H1 (cell line): Measurements from ENCODE around the gene DOP1B. TPM values are rescaled to one million over a fixed set of nuclear protein-coding genes. Genes with fewer than 3 reads are reported as not detected.

ENCODE experiments used
- CTCF ChIA-PET: fragments of 300-600 bp; sonication (Branson Sonifier 250); formaldehyde crosslinking; loops from one replicate; lab custom pipeline; 2021; ENCODE audit not compliant: partially characterized antibody; lab: Charles Lee
- POLR2A ChIA-PET: fragments of 300-600 bp; sonication (Branson Sonifier 250); formaldehyde crosslinking; loops from one replicate; lab custom pipeline; 2021; ENCODE audit warnings: inconsistent platforms; ENCODE audit not compliant: partially characterized antibody; lab: Charles Lee
- DNase-seq, 2 experiments: peaks; one replicate each; pipeline versions ENCODE4 v3.0.0 to v3.0.0-alpha.2; 2010 to 2022; ENCODE audit warnings: low spot score in 2 of 2, low read depth in 1 of 2, mixed read lengths in 1 of 2
- FAIRE-seq: peaks from 2 replicates; lab custom pipeline; 2011; peaks lifted over from hg19 to GRCh38; lab: Jason Lieb, UNC
- H2AFZ ChIP-seq: 2 replicates; pipeline ENCODE4 v1.8.1; 2012; ENCODE audit warnings: low read length, inconsistent platforms
- H2AK5ac ChIP-seq: 2 replicates; pipeline ENCODE4 v1.6.1; 2013; ENCODE audit warnings: low read depth, low read length
- H2BK120ac ChIP-seq: replicated peaks from 2 replicates; pipeline ENCODE3; 2013; ENCODE audit warnings: low read depth, low read length, inconsistent platforms
- H2BK12ac ChIP-seq: 2 replicates; pipeline ENCODE4 v1.6.1; 2013; ENCODE audit warnings: low read depth, low read length
- H2BK15ac ChIP-seq: 2 replicates; pipeline ENCODE4 v1.6.1; 2013; ENCODE audit warnings: low read length
- H2BK20ac ChIP-seq: 2 replicates; pipeline ENCODE4 v1.6.1; 2013; ENCODE audit warnings: low read length
- H2BK5ac ChIP-seq: 2 replicates; pipeline ENCODE4 v1.6.1; 2013; ENCODE audit warnings: low read depth, low read length
- H3K14ac ChIP-seq: 2 replicates; pipeline ENCODE4 v1.6.1; 2013; ENCODE audit warnings: inconsistent platforms; ENCODE audit not compliant: insufficient read length
- H3K18ac ChIP-seq: 2 replicates; pipeline ENCODE4 v1.6.1; 2013; ENCODE audit warnings: low read length; ENCODE audit errors: extremely low read depth
- H3K23ac ChIP-seq: 2 replicates; pipeline ENCODE4 v1.6.1; 2013; ENCODE audit warnings: inconsistent platforms; ENCODE audit not compliant: insufficient read length
- H3K23me2 ChIP-seq: 2 replicates; pipeline ENCODE4 v1.6.1; 2013; ENCODE audit warnings: low read depth, low read length
- H3K27ac ChIP-seq: 2 replicates; pipeline ENCODE4 v1.6.1; 2011; ENCODE audit warnings: low read depth, low read length, inconsistent platforms
- H3K27me3 ChIP-seq, 4 experiments: replicated peaks in 1 of 4; 1 replicate in 1 of 4; 2 replicates in 3 of 4; pipeline versions ENCODE4 v1.6.1 to v1.8.1; 2011 to 2013; ENCODE audit warnings: low read length in 3 of 4, mild to moderate bottlenecking in 3 of 4, inconsistent platforms in 2 of 4, mixed read lengths in 2 of 4, moderate library complexity in 1 of 4; ENCODE audit not compliant: control insufficient read depth in 3 of 4, insufficient read depth in 3 of 4; ENCODE audit errors: extremely low read depth in 1 of 4
- H3K36me3 ChIP-seq, 4 experiments: 2 replicates each; pipeline versions ENCODE4 v1.6.1 to v1.8.1; 2011 to 2013; ENCODE audit warnings: mild to moderate bottlenecking in 4 of 4, low read length in 3 of 4, moderate library complexity in 2 of 4, control low read depth in 1 of 4, inconsistent platforms in 1 of 4; ENCODE audit not compliant: insufficient read depth in 4 of 4, control insufficient read depth in 2 of 4
- H3K4ac ChIP-seq: replicated peaks from 2 replicates; pipeline ENCODE3; 2013; ENCODE audit warnings: low read length, low read depth, mixed read lengths, inconsistent platforms; ENCODE audit not compliant: insufficient read length
- H3K4me1 ChIP-seq, 4 experiments: replicated peaks in 1 of 4; 1 replicate in 1 of 4; 2 replicates in 3 of 4; pipeline versions ENCODE4 v1.6.1 to v1.8.1; 2011 to 2013; ENCODE audit warnings: low read length in 3 of 4, inconsistent platforms in 2 of 4, mixed read lengths in 1 of 4; ENCODE audit not compliant: insufficient read depth in 4 of 4, control insufficient read depth in 3 of 4
- H3K4me2 ChIP-seq, 2 experiments: 2 replicates each; pipeline versions ENCODE4 v1.6.1 to v1.8.1; 2011 to 2013; ENCODE audit warnings: low read depth in 2 of 2, low read length in 2 of 2, control low read depth in 1 of 2, inconsistent platforms in 1 of 2, mild to moderate bottlenecking in 1 of 2; ENCODE audit not compliant: insufficient read depth in 1 of 2
- H3K4me3 ChIP-seq, 4 experiments: fragments of 200-600, 300-600 bp in 1 of 4; sonication (generic), shearing (Covaris generic), sonication (Bioruptor Twin) in 1 of 4; 2 replicates each; pipeline versions ENCODE4 v1.5.1 to v1.8.1; 2011 to 2016; ENCODE audit warnings: low read length in 4 of 4, low read depth in 3 of 4, control low read depth in 2 of 4, inconsistent platforms in 2 of 4, mild to moderate bottlenecking in 2 of 4, mixed read lengths in 1 of 4, moderate library complexity in 1 of 4; ENCODE audit not compliant: insufficient read depth in 2 of 4; ENCODE audit errors: extremely low read depth in 1 of 4
- H3K56ac ChIP-seq: replicated peaks from 2 replicates; pipeline ENCODE3; 2013; ENCODE audit warnings: low read depth, mild to moderate bottlenecking, mixed read lengths, low read length, inconsistent platforms; ENCODE audit not compliant: insufficient read length
- H3K79me1 ChIP-seq: 2 replicates; pipeline ENCODE4 v1.6.1; 2013; ENCODE audit warnings: low read depth, low read length, control low read depth
- H3K79me2 ChIP-seq, 2 experiments: 2 replicates each; pipeline versions ENCODE4 v1.6.1 to v1.8.1; 2012 to 2013; ENCODE audit warnings: low read length in 2 of 2, mild to moderate bottlenecking in 2 of 2, inconsistent platforms in 1 of 2; ENCODE audit not compliant: insufficient read depth in 2 of 2, control insufficient read depth in 1 of 2
- H3K9ac ChIP-seq, 4 experiments: replicated peaks in 1 of 4; 1 replicate in 1 of 4; 2 replicates in 3 of 4; pipeline versions ENCODE4 v1.6.1 to v1.8.1; 2011 to 2013; ENCODE audit warnings: low read depth in 3 of 4, low read length in 3 of 4, control low read depth in 2 of 4, mild to moderate bottlenecking in 2 of 4, moderate library complexity in 2 of 4, inconsistent platforms in 1 of 4; ENCODE audit errors: extremely low read depth in 1 of 4
- H3K9me3 ChIP-seq, 2 experiments: 2 replicates each; pipeline versions ENCODE4 v1.6.1 to v1.8.1; 2012 to 2013; ENCODE audit warnings: mild to moderate bottlenecking in 2 of 2, moderate library complexity in 2 of 2, control low read depth in 1 of 2, inconsistent platforms in 1 of 2, low read depth in 1 of 2, low read length in 1 of 2, mixed read lengths in 1 of 2; ENCODE audit not compliant: insufficient read depth in 2 of 2
- H4K20me1 ChIP-seq, 2 experiments: replicated peaks in 1 of 2; 2 replicates each; pipeline versions ENCODE3 to v1.8.1; 2011 to 2013; ENCODE audit warnings: inconsistent platforms in 2 of 2, low read length in 2 of 2, mild to moderate bottlenecking in 1 of 2; ENCODE audit not compliant: insufficient read depth in 2 of 2, control insufficient read depth in 1 of 2
- H4K5ac ChIP-seq: 2 replicates; pipeline ENCODE4 v1.6.1; 2013; ENCODE audit warnings: low read length, low read depth, mixed read lengths, inconsistent platforms; ENCODE audit not compliant: insufficient read length
- H4K8ac ChIP-seq: 2 replicates; pipeline ENCODE4 v1.8.0; 2013; ENCODE audit warnings: mild to moderate bottlenecking, moderate library complexity, low read length, inconsistent platforms; ENCODE audit not compliant: insufficient read depth; ENCODE audit errors: extremely low read depth
- H4K91ac ChIP-seq: replicated peaks from 2 replicates; pipeline ENCODE3; 2013; ENCODE audit warnings: low read length, mixed read lengths, inconsistent platforms; ENCODE audit not compliant: insufficient read length
- ATF2 ChIP-seq: IDR thresholded peaks from 2 replicates; pipeline ENCODE4 v1.6.1; 2012; ENCODE audit warnings: low read length, inconsistent platforms
- BRCA1 ChIP-seq: IDR thresholded peaks from 2 replicates; pipeline ENCODE4 v1.6.1; 2012; ENCODE audit warnings: low read depth, low read length, improper control_type of control experiment
- CTBP2 ChIP-seq: IDR thresholded peaks from 2 replicates; pipeline ENCODE4 v1.7.0; 2011; ENCODE audit warnings: borderline replicate concordance, mild to moderate bottlenecking, moderate library complexity, mixed read lengths, low read length; ENCODE audit not compliant: insufficient read depth, insufficient read length
- CTCF ChIP-seq, 3 experiments: IDR thresholded peaks; 1 replicate in 2 of 3; 2 replicates in 1 of 3; pipeline versions ENCODE4 v1.5.1 to v1.6.1; 2011; ENCODE audit warnings: low read length in 3 of 3, mild to moderate bottlenecking in 3 of 3, inconsistent platforms in 2 of 3, low read depth in 1 of 3, moderate library complexity in 1 of 3; ENCODE audit not compliant: insufficient read depth in 1 of 3; ENCODE audit errors: control extremely low read depth in 1 of 3
- EZH2 ChIP-seq: fragments of 200-600 bp; sonication (generic); IDR thresholded peaks from 2 replicates; pipeline ENCODE4 v1.7.1; 2012; ENCODE audit warnings: low read depth, mild to moderate bottlenecking, moderate library complexity, low read length, inconsistent platforms; ENCODE audit not compliant: severe bottlenecking
- GABPA ChIP-seq: IDR thresholded peaks from 2 replicates; pipeline ENCODE4 v1.6.1; 2011; ENCODE audit warnings: mild to moderate bottlenecking, low read length, moderate library complexity, borderline replicate concordance; ENCODE audit not compliant: insufficient read depth
- MAFK ChIP-seq: IDR thresholded peaks from 2 replicates; pipeline ENCODE4 v1.6.1; 2012; ENCODE audit warnings: low read depth, mild to moderate bottlenecking, improper control_type of control experiment, low read length
- RBBP5 ChIP-seq: IDR thresholded peaks from 2 replicates; pipeline ENCODE4 v1.7.1; 2012; ENCODE audit warnings: low read depth, mild to moderate bottlenecking, inconsistent platforms, low read length, moderate library complexity, borderline replicate concordance
- SIN3A ChIP-seq, 2 experiments: IDR thresholded peaks in 1 of 2; conservative IDR thresholded peaks in 1 of 2; 2 replicates each; pipeline ENCODE4 v1.6.1; 2011 to 2012; ENCODE audit warnings: low read length in 2 of 2, improper control_type of control experiment in 1 of 2, low read depth in 1 of 2, mild to moderate bottlenecking in 1 of 2
- WGBS, 2 experiments: shearing (Covaris generic) in 1 of 2; methylation state at CpG; one replicate each; pipeline versions ENCODE4 v1.1.6 to v1.1.7; 2013 to 2015; ENCODE audit warnings: low lambda C conversion rate in 2 of 2, mixed read lengths in 2 of 2, inconsistent platforms in 1 of 2, low coverage in 1 of 2, missing lambda C conversion rate in 1 of 2; ENCODE audit not compliant: insufficient replicate concordance in 2 of 2, insufficient coverage in 1 of 2, insufficient read length in 1 of 2; ENCODE audit errors: extremely low coverage in 1 of 2, missing lambda C conversion rate in 1 of 2; 5-methylcytosine and 5-hydroxymethylcytosine counted together
- polyA plus RNA-seq, 7 experiments: library from polyadenylated mRNA; depleted of rRNA in 3 of 7; stranded (reverse) in 5 of 7; unstranded in 2 of 7; fragments of >200 nt in 5 of 7; fragments of 200-250 nt in 2 of 7; gene quantifications; 1 replicate in 5 of 7; 2 replicates in 1 of 7; 4 replicates in 1 of 7; pipeline versions ENCODE4 v1.2.1 to v1.2.3, GENCODE V29; 2011 to 2013; ENCODE audit warnings: missing spikeins in 2 of 7, mixed read lengths in 2 of 7
- total RNA-seq: library from RNA; stranded (reverse); fragmentation: NEBNext Ultra II Directional; extraction: Animal tissue kit (Norgen Biotek cat#: 25700); gene quantifications from 2 replicates; pipeline ENCODE4 v1.2.1, GENCODE V29; 2021

The DOP1B gene
- total and polyA plus RNA-seq, 2 of the 8 experiments (the other 6 are each of a cell fraction or from before 2014, with no cell fraction given): 2.8 to 9.9 TPM

- ChIA-PET POLR2A (no interaction called here), CTCF (interaction anchor here (0.5 to 0.6 kb wide), 2 partner anchors 469 to 744 kb away, joined by 3 to 4 read pairs; no protein-coding TSS in a partner anchor)
- DNase-seq (no peak), FAIRE-seq (no peak)
- no peak overlapping the region for H3K27ac ChIP-seq
- no peak overlapping the region for H3K18ac ChIP-seq
- no peak overlapping the region for H2AK5ac ChIP-seq
- H3K79me2 ChIP-seq: no peaks in the 10 kb centered on the region
- no peak overlapping the region for H2BK20ac ChIP-seq
- H3K14ac ChIP-seq: no peak overlapping the region
- H4K5ac ChIP-seq: no peak overlapping the region
- no peaks in the 10 kb centered on the region for H3K36me3 ChIP-seq
- no peaks in the 10 kb centered on the region for H3K4me1 ChIP-seq
- no peak overlapping the region for H3K4me2 ChIP-seq
- no peak overlapping the region for H3K4me3 ChIP-seq
- H3K23me2 ChIP-seq: no peaks in the 10 kb centered on the region
- no peak overlapping the region for H3K23ac ChIP-seq
- no peak overlapping the region for H3K56ac ChIP-seq
- no peak overlapping the region for H4K8ac ChIP-seq
- H3K9me3 ChIP-seq: no peaks in the 10 kb centered on the region
- no peaks in the 10 kb centered on the region for H4K20me1 ChIP-seq
- H2BK15ac ChIP-seq: no peak overlapping the region
- no peaks in the 10 kb centered on the region for H3K27me3 ChIP-seq
- H2BK120ac ChIP-seq: no peak overlapping the region
- H4K91ac ChIP-seq: no peak overlapping the region
- H3K4ac ChIP-seq: no peak overlapping the region
- H2BK12ac ChIP-seq: no peak overlapping the region
- no peak overlapping the region for H3K9ac ChIP-seq
- H2BK5ac ChIP-seq: no peak overlapping the region
- H2AFZ ChIP-seq: no peak overlapping the region
- no peaks in the 10 kb centered on the region for H3K79me1 ChIP-seq
- WGBS, 2 experiments: 95% methylated on average over 5 of the region's 5 CpGs; no CpG with 5 or more reads in 1 of the 2 experiments
- TF ChIP-seq CTBP2: no peak
- TF ChIP-seq SIN3A (conservative IDR thresholded peaks at IDR 0.05 in 1 of 2, IDR thresholded peaks at IDR 0.05 in 1 of 2; ENCODE audit: low read depth in 1 of 2, low read length in 2 of 2): no peak
- TF ChIP-seq RBBP5: no peak
- no peak for TF ChIP-seq GABPA
- TF ChIP-seq EZH2: no peak
- no peak for TF ChIP-seq ATF2
- no peak for TF ChIP-seq BRCA1
- no peak for TF ChIP-seq MAFK
- no peak for TF ChIP-seq CTCF (IDR thresholded peaks at IDR 0.05; ENCODE audit: control extremely low read depth in 1 of 3, insufficient read depth in 1 of 3, low read depth in 1 of 3, low read length in 3 of 3)
Measured at GRCh38 chr21:36180963-36181362, 24.3 kb downstream of the DOP1B start.
